Measurements from ENCODE around the gene LSM10.
A peak's percentile ranks its signal among the peaks of the same experiment; 100 is the strongest.

The LSM10 gene

DNA sequence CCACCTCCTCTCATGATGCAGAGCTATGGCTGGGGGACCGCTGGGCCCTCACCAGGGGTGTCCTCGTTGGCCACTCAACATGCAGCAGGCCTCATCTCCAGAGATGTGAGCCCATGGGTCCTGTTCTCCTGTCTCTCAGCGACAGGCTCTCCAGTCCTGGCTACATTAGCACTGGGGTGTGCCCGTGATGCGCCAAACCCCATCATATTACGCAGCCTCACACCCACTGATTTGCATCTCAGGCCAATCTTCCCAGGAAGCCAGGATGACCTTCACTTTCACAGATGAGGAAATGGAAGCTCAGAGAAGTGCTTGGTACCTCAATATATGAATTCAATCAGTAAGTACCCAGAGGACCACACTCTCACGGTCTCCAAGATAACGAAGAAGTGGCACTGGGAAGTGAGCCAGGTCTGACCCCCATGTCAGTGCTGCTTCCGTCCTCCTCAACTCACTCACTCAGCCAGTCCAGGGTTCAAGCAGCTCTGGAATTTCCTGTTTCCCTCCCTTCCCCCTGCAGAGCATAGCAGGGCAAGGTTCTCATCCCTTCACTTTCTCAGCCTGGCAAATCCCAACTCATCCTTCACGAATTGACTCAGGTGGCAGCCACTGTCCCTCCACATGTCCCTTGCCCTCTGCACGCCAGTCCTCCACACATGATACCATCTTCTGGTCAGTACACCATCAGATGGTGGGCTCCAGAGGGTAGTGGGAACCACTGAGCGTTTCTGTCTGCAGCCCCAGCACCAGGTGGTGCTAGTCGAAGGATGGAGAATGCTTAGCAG is 45.4 kb downstream of the LSM10 start:
- Mint-ChIP-seq H3K4me1 (peaks cover 27% of the 10 kb centered on the region), H3K27ac (no peak overlapping the region), H3K4me3 (no peak overlapping the region), H3K27me3 (no peaks in the 10 kb centered on the region), H3K36me3 (peaks cover 6% of the 10 kb centered on the region), H3K9me3 (no peaks in the 10 kb centered on the region)

DNA sequence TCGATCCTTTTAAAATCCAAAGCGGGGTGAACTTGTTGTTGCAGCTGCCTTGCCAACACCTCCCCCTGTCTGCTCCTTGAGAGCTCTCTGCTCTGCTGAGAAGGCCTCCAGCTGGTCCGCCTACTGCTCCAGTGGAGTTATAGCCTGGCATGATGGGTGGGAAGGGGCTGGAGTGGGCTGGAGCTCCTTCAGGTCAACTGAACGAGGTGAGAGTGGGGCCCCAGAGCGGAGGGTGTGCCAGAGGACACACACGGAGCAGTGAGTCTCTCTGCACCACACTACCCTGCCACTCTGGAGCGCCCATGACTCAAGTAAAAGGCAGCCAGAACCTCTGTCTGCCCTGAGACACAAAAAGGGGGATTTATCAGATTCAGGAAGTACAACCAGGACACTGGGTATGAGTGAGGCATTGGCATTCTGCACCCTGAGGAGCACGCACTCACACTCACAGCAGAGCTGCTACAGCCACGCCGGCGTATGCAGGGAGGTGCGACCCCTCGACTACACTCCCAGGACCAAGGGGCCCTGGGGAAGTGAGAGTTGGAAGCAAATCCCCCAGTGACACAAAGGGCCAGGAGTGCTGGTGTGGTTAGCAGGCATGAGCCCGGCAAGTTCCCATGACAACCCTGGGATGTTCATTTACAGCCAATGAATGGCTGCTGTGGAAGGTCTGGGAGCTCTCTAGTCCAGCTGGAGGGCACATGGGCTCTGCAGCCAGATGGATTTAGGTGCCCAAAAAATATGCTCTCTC is 46.3 kb downstream of the LSM10 start:
- Mint-ChIP-seq H3K4me3 (peak overlapping the region; percentile 11), H3K27ac (peak overlapping the region; percentile 68)

DNA sequence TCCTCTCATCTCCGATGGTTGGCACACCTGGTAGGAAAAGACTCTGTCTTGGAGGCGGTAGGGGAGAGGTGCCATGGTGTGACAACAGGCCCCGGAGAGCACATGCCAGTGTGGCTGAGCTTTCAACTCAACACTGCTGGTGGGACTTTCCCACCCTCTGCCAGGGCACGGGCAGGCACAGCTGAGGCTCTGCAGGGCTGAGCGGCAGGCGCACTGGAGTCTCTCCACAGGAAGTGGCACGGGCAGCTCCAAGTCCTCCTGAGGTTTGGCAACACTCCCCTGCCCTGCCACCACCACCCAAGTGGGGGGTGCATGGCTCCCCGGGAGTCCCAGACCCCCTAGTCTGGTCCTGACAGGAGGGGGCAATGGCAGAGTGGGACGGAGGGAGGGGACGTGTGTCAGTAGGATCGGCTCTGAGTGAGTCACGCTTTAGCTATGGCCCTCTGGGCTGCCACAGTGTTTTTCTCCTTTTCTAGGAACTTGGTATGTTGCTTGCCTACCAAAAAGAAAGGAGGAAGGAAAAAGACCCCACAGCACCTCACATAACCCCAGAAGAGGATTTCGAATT is 47.0 kb downstream of the LSM10 start:
- Mint-ChIP-seq H3K36me3 (peaks cover 5% of the 10 kb centered on the region), H3K4me3 (peak overlapping the region; percentile 67), H3K9me3 (no peaks in the 10 kb centered on the region), H3K27me3 (no peaks in the 10 kb centered on the region), H3K27ac (peak overlapping the region; percentile 88), H3K4me1 (peaks cover 27% of the 10 kb centered on the region)

More for the DNA sequence above, 46.3 kb downstream of the LSM10 start:
- Mint-ChIP-seq H3K27me3 (no peaks in the 10 kb centered on the region), H3K4me1 (peaks cover 27% of the 10 kb centered on the region), H3K36me3 (peaks cover 5% of the 10 kb centered on the region), H3K9me3 (no peaks in the 10 kb centered on the region)

DNA sequence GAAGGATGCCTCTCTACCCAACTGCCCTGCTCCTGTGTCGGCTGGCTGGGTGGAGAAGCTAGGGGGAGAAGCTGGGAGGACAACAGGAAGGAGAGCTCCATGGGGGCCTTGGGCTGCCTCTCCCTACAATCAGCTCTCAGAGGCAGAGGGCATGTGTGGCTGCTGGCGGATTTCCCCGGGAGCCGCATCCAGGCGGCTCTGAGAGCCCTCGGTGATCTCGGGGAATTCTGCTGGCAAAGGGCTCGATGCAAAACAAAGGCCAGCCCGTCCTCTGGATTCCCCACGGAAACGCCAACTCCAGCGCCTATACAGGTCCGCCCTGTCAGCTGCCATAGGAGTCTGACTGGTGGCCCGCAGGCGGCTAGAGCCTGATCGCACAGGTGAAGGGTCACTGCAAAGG is 47.9 kb downstream of the LSM10 start:
- H3K27me3 Mint-ChIP-seq = no peaks in the 10 kb centered on the region
- H3K36me3 Mint-ChIP-seq = peaks cover 5% of the 10 kb centered on the region
- no peaks in the 10 kb centered on the region for H3K9me3 Mint-ChIP-seq
- peaks cover 27% of the 10 kb centered on the region for H3K4me1 Mint-ChIP-seq
- H3K27ac Mint-ChIP-seq = no peak overlapping the region
- no peak overlapping the region for H3K4me3 Mint-ChIP-seq

DNA sequence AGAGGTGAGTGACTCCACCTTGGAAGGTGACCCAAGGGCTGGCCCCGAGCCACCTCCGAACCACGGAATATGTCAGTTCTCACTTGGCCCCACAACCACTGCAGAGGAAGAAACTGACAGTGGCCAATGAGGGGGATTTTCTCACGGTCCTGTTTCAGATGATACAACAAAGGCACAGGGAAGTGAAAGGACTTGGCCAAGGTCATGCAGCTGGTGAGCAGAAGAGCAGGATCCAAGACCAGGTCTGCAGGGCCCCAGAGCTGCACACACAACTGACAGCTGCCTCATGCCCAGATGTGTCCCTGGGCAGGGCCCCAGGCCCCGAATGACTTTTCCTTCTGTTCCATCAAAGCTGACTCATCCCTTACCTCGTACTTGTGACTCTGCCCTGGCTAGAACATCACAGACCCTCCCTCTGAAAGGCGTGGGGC is 48.5 kb downstream of the LSM10 start:
- H3K9me3 Mint-ChIP-seq = no peaks in the 10 kb centered on the region
- no peak overlapping the region for H3K4me3 Mint-ChIP-seq
- peaks cover 27% of the 10 kb centered on the region for H3K4me1 Mint-ChIP-seq
- H3K27ac Mint-ChIP-seq = no peak overlapping the region
- H3K36me3 Mint-ChIP-seq = peaks cover 5% of the 10 kb centered on the region
- H3K27me3 Mint-ChIP-seq = no peaks in the 10 kb centered on the region

DNA sequence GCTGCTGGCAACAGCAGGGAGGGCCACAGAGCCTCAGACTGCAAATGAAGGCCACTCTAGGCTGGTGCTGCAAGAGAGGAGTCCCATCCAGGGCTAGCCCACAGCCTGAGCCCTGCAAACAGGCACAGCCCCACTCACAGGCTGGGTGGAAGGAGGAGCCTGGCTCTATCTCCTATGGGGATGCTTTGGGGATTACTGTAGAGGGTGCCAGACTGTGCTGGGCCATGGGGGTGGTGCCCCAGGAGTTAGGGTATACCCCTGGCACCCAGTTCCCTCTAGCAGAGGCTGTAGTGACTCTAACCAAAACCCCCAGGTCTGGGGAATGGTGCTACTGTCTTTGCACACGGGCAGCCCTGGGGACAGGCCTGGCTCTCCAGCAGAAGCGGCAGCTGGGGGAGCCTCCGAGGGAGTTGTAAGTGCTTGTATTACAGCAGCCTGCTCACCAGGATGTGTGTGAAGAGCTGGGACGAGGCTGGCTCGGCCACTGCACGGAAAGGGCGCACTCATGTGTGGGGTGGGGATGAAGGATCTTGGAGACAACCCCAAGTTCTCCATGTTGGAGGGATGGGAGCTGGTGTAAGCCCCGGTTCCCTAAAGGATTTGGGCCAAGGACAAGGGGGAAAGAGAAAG is 50.9 kb downstream of the LSM10 start:
- no peaks in the 10 kb centered on the region for H3K9me3 Mint-ChIP-seq
- peaks cover 5% of the 10 kb centered on the region for H3K36me3 Mint-ChIP-seq
- no peak overlapping the region for H3K27ac Mint-ChIP-seq
- H3K27me3 Mint-ChIP-seq = no peaks in the 10 kb centered on the region
- peaks cover 26% of the 10 kb centered on the region for H3K4me1 Mint-ChIP-seq
- H3K4me3 Mint-ChIP-seq = no peak overlapping the region

DNA sequence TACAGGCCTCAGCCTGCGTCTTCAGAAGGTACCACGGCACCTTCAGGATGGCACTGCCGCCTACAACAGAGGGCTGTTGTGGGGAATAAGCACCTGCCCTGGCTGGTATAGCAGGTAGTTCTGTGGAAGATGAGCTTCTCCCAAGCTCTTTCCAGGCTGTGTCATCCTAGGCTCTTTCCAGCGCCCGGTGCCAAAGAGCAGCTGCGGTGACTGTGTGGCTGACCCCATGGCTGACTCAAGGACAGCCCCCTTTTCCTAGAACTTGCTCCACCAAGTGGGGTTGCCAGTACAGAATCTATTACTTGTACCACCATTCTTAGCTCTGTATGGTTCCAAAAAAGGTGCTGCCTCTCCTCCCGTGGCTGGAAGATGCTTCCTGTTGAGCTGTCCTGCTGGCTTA is 52.4 kb downstream of the LSM10 start:
- Mint-ChIP-seq H3K4me3 (no peak overlapping the region), H3K27me3 (no peaks in the 10 kb centered on the region), H3K9me3 (no peaks in the 10 kb centered on the region), H3K27ac (no peak overlapping the region), H3K4me1 (peaks cover 11% of the 10 kb centered on the region), H3K36me3 (peaks cover 6% of the 10 kb centered on the region)

DNA sequence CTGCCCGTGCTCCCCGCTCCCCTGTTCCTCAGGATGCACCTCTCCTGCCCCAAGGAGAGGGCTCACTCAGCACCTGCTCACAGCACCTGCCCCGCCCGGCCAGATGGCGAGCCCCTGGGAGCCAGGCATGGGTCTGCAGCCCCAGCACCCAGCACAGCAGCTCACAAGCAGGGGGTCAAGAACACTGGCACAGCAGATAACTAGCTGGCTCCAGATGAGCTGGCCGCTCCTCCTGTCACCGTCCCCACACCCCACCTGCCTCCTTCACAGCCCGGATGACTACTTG is 53.4 kb downstream of the LSM10 start:
- Mint-ChIP-seq H3K4me1 (peaks cover 12% of the 10 kb centered on the region), H3K27ac (no peak overlapping the region), H3K36me3 (peaks cover 6% of the 10 kb centered on the region)

DNA sequence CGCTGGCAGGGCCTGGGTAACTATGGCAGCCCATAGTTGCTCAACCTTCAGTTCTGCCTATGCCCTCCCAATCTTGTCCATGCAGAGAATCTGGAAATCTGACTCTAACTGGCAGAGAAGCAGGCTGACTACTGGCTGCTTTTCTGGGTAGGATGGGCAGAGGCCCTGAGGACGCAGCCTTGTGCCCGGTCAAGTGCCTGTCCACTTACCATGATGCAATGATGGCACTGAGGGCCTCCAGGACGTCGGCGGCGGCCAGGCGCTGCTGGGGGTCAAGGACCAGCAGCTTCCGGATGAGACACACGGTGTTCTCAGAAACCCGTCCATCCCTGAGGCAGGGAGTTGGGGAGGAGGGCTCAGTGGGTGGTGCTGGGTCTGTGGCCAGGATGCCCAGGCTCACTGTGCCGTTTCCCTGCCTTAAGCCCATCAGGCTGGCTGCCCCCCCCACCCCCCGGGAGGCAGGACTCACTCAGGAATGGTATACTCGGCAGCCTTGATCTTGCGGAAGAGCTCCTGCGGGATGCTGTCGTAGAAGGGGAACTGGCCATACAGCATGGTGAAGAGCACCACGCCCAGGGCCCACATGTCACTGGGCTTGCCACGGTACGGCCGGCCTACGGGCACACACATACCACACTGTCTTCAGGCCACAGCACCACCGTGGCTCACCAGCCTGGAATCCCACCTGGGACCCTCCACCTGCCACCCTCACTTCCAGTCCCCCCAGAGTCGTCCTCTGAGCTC is 53.9 kb downstream of the LSM10 start:
- H3K4me1 Mint-ChIP-seq = peaks cover 14% of the 10 kb centered on the region
- H3K36me3 Mint-ChIP-seq = peaks cover 6% of the 10 kb centered on the region

More for the DNA sequence above, 53.4 kb downstream of the LSM10 start:
- H3K9me3 Mint-ChIP-seq = no peaks in the 10 kb centered on the region
- no peaks in the 10 kb centered on the region for H3K27me3 Mint-ChIP-seq
- H3K4me3 Mint-ChIP-seq = no peak overlapping the region

More for the DNA sequence above, 53.9 kb downstream of the LSM10 start:
- Mint-ChIP-seq H3K9me3 (no peaks in the 10 kb centered on the region), H3K4me3 (no peak overlapping the region), H3K27ac (no peak overlapping the region), H3K27me3 (no peaks in the 10 kb centered on the region)
